ENCODE data around the gene CD40LG.

CD40LG gene

GRCh38 chrX:136652822-136653723 lies 5.1 kb downstream of the CD40LG start:
- no peak for DNase-seq

- no peak for DNase-seq
Measured at GRCh38 chrX:136656361-136656964, 8.5 kb downstream of the CD40LG start.

- no peak for DNase-seq
Measured at GRCh38 chrX:136658151-136658550, 10.2 kb downstream of the CD40LG start.

GRCh38 chrX:136659174-136659573 lies 11.2 kb downstream of the CD40LG start:
- no peak for DNase-seq

GRCh38 chrX:136660896-136661295 lies 12.9 kb downstream of the CD40LG start:
- no peak for DNase-seq

GRCh38 chrX:136662104-136662503 lies 14.1 kb downstream of the CD40LG start:
- DNase-seq: no peak

GRCh38 chrX:136662976-136663375 lies 15.0 kb downstream of the CD40LG start:
- no peak for DNase-seq

GRCh38 chrX:136665258-136665900 lies 17.4 kb downstream of the CD40LG start:
- DNase-seq: no peak

- no peak for DNase-seq
Measured at GRCh38 chrX:136666088-136666487, 18.1 kb downstream of the CD40LG start.

GRCh38 chrX:136667446-136668168 lies 19.6 kb downstream of the CD40LG start:
- DNase-seq: no peak

- no peak for DNase-seq
Measured at GRCh38 chrX:136671006-136671610, 23.1 kb downstream of the CD40LG start.

- DNase-seq: no peak
Measured at GRCh38 chrX:136674270-136674985, 26.5 kb downstream of the CD40LG start.

GRCh38 chrX:136679531-136679930 lies 31.6 kb downstream of the CD40LG start:
- no peak for DNase-seq

GRCh38 chrX:136684120-136684519 lies 36.2 kb downstream of the CD40LG start:
- DNase-seq: no peak

- no peak for DNase-seq
Measured at GRCh38 chrX:136687457-136687856, 39.5 kb downstream of the CD40LG start.

- no peak for DNase-seq
Measured at GRCh38 chrX:136689436-136689835, 41.5 kb downstream of the CD40LG start.

GRCh38 chrX:136691028-136691809 lies 43.3 kb downstream of the CD40LG start:
- no peak for DNase-seq

GRCh38 chrX:136692271-136692670 lies 44.3 kb downstream of the CD40LG start:
- DNase-seq: no peak

- DNase-seq: peak in 1 of 2 experiments; percentile 19
Measured at GRCh38 chrX:136694431-136695087, 46.6 kb downstream of the CD40LG start.

- no peak for DNase-seq
Measured at GRCh38 chrX:136697156-136697555, 49.2 kb downstream of the CD40LG start.

GRCh38 chrX:136708348-136708747 lies 60.4 kb downstream of the CD40LG start:
- DNase-seq: peak in 1 of 2 experiments; percentile 12
